ENCODE measurements around the gene TTN. TPM values are rescaled to one million over a fixed set of nuclear protein-coding genes. Genes with fewer than 3 reads are reported as not detected.

The TTN gene
- total and polyA plus RNA-seq, 2 of the 8 experiments (the other 6 are each of a cell fraction or from before 2014, with no cell fraction given), result 0.30 to 9.7 TPM

DNA sequence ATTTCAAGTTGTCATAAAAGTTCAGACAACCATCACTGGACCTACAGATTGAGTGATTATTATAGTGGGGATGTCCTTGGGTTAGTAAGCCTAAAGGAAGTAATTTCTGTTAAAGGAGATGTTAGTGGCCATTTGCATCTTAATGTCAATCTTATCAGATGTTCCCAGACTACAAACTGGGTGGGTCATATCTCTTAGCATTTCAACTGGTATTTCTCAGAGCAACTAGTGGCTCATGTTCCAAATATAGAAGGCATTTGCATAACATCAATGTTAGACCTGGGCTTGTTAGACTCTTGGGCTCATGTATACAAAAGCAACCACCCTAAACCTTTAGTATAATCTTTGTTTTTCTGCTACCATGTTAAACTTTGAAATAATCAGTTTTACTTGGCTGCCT, 309.1 kb downstream of the TTN start (continued):
- no peak for TF ChIP-seq RFX5 (IDR thresholded peaks at IDR 0.05; ENCODE audit: borderline replicate concordance, low read depth, low read length)
- TF ChIP-seq KDM4A (IDR thresholded peaks at IDR 0.05; ENCODE audit: low read depth, low read length, severe bottlenecking), result no peak
- no peak for TF ChIP-seq SP1 (IDR thresholded peaks at IDR 0.05; ENCODE audit: low read depth, low read length)
- TF ChIP-seq RNF2 (IDR thresholded peaks at IDR 0.05; ENCODE audit: borderline replicate concordance, low read depth, low read length, missing control alignments, poor library complexity, severe bottlenecking), result no peak
- no peak for TF ChIP-seq BCL11A (IDR thresholded peaks at IDR 0.05; ENCODE audit: low read depth in 2 of 2, low read length in 2 of 2)

All from H1 (cell line).